Measurements from ENCODE around the gene BMPR1A.

DNA sequence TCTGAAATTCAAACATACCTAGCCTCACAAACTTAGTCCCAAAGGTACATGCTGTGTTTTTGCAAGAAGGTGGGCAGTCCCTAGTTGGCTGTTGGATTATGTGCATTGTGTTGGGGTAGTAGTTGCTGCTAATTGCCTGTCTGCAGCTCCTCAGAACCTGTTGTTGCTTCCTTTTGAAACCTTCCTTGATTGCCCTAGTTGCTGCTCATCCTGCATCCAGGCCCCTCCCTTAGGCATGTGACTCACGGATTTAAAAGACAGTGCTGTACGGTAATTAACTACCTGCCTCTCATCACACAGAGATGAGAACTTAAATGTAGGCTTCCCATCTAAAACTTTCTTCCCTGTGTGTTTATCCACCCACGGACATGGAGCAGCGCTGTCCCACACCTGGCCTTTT lies 67.7 kb downstream of the BMPR1A start:
- TF ChIP-seq, protein P1, sequence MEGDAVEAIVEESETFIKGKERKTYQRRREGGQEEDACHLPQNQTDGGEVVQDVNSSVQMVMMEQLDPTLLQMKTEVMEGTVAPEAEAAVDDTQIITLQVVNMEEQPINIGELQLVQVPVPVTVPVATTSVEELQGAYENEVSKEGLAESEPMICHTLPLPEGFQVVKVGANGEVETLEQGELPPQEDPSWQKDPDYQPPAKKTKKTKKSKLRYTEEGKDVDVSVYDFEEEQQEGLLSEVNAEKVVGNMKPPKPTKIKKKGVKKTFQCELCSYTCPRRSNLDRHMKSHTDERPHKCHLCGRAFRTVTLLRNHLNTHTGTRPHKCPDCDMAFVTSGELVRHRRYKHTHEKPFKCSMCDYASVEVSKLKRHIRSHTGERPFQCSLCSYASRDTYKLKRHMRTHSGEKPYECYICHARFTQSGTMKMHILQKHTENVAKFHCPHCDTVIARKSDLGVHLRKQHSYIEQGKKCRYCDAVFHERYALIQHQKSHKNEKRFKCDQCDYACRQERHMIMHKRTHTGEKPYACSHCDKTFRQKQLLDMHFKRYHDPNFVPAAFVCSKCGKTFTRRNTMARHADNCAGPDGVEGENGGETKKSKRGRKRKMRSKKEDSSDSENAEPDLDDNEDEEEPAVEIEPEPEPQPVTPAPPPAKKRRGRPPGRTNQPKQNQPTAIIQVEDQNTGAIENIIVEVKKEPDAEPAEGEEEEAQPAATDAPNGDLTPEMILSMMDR (IDR thresholded peaks at IDR 0.05), result no peak
- TF ChIP-seq POLR2A (IDR thresholded peaks at IDR 0.05), result no peak
